Activated gamma-delta T cell treated with anti-CD3 and anti-CD28 coated beads, Interleukin-2, amount 50 U/mL, for 16 hours (primary cell): ENCODE results near the gene ING2.

Source experiments
- DNase-seq: peaks from one replicate; pipeline ENCODE4 v3.0.0-alpha.2; 2020; ENCODE audit warnings: low read depth

The ING2 gene

GRCh38 chr4:183499801-183500200 lies 5.1 kb upstream of the ING2 start:
- no peak for DNase-seq

DNA sequence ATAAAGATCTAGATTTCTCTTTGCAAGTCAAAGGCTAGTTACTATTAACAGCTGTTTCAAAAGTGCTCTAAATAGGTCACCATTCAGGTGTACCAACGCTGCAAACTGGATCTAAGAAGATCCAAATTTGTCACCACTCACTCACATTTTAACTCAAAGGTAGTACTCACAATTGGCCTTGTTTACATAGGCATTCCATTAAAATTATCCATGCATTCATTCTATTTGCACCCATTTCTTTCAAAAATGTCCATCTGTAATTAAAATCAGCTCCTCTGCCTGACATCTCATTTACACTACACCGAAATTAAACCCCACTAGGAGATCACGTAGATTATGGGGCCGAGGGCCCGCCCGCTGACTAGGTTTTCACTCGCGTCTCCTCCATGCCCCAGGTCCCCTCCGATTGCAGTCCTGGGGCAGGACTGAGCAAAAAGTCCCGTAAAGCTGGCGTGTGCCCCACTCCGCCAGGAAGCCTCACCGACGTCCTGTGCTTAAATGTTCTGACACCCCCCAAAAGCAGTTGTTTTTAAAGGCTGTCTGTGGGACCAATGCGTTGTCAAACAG lies 1.3 kb upstream of the ING2 start:
- DNase-seq: no peak

DNA sequence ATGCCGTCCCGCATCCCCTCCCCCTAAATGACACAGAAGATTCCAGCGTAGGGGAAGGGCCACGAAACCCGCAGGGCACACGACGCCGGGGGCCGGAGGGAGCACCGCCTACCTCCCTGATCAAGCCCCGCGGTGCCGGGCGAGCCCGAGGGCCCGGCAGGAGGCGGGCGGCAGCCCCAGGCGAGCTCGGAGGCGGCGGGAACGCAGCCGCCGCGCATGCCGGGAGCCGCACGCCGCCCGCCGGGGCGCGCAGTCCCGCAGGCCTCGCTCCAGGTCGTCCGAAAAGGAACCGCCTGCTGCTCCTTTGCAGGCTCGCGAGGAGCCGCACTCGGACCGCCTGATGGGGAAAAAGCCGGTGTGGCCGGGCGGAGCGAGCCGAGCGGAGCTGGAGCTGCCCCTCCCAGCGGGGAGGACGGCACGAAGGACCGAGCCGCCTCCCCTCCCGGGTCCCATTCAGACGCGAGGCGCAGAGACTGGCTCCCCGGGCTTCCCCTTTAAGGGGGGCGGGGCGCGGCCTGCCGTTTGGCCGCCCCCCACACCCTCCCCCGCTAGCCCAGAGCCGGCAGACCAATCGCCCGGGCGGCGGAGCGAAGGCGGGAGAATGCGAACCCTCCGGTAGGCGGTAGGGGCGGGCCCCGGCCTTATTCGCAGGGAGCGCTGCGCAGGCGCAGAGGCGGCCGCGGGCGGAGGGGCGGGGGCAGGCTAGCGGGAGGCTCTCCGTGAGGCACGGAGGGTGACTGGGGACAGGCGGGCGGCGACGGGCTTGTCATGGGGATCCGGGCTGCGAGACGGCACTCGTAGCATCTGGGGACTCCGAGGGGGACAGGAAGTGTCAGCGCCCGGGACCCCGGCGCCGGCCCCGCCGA lies 561 bp upstream of the ING2 start:
- DNase-seq: peak; percentile 99

DNA sequence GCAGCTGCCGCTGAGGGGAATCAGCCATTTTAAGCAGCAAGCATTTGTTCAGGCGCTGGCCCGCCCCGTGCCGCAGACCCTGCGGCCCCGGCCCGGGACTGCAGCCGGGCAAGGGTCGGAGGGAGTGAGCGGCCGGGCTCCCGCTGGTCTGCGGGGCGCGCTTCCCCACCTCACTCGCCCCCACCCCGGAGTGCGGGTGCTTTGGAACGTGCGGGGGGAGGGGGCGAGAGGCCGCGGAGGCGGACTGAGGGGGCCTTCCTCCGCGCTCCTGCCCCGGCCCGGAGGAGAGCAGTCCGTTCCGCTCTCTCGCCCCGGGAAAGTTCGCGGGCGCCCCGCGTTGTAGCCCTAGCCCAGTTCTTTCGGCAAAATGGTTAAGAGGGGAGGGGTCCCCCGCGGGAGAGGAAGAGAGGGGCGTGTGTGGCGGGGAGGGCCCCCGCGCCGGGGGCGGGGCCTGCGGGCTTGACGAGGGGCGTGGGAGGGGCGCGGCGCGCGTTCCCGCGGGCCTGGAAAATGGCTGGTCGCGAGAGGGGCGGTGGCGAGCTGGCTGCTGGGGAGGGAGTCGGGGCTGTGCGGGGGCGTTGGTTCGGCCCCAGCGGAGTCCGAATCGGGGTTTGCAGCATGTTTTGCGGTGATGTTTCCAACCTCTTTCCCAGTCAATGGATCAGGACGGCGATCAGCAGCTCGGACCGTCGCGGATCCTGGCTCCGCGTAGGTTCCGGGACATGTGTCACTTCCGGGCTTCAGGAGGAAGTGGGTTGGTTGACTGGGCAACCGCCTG lies 942 bp downstream of the ING2 start:
- peak; percentile 78 for DNase-seq

- no peak for DNase-seq
These were observed 1.5 kb downstream of the ING2 start for GRCh38 chr4:183506389-183506735.

DNA sequence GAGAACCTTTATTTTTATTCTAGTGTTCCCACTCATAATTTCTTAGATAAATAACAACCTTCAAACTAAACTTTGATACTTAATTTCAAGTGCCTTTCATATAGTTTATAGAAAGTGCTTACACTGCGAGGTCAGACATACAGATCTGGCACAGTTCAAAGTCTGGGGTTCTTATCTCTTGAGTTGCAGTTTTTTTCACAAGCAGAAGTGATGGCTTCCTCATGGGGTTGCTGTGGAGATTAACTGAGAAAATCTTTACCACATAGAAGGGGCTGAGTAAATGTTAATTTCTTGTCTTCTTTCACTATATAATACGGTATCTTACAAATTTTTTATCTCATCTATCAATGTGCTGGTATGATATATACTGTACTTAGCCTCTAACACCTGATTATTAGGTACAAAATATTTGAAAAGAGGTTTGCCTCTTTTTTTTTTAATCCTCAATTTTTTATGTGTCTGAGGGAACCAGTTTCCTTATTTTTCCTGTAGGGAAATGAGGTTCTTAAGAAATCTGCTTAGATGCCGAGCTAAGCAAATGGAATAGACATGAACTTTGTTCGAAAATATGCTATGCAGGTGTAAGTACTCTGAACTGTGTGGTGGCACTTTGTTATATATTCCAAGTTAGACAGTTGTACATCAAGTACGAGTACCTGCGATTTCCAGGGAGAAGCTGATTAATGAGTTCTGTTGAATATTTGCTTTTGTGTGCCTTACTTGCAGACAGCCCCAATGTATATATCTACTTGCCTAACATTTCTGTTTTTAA lies 3.3 kb downstream of the ING2 start:
- no peak for DNase-seq

- no peak for DNase-seq
These were observed 4.0 kb downstream of the ING2 start for GRCh38 chr4:183508697-183509335.

GRCh38 chr4:183515411-183515810 lies 10.6 kb downstream of the ING2 start:
- no peak for DNase-seq

DNA sequence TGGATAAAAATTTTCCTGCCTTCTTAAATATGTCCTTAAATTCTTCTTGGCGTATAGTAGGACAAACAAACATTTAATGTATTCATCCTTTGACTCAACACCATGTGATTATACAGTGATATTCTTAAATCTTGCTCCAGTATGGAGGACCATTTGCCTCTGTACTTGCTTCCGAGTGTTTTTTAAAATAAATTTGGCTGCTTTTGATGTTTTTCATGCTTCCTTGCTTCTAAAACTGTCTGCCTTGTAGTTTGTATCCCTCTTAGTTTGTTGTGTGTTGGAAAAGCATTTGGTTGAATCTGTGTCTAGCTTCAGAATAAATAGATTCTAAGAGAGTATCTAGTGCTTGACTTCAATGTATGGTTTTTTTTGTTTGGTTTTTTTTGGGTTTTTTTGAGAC lies 12.3 kb downstream of the ING2 start:
- no peak for DNase-seq

GRCh38 chr4:183517781-183518180 lies 12.9 kb downstream of the ING2 start:
- DNase-seq: no peak

DNA sequence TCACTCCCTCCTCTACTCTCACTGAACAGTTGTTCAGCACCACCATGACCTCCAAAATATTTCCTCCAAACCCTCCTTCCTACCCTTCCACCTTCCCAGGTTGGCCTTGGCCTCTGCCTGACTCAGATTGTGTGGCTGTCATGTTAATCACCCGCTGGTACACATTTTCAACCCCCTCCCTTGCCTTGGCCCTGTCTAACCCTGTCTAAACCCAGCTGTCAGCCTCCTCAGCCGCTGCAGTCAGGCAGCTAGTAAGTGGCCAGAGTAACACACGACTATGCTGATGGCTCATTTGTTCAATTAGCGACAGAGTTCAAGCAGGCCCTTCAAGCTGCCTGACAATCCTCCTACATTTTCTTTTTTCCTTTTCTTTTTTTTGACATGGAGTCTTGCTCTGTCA lies 18.0 kb downstream of the ING2 start:
- no peak for DNase-seq

DNA sequence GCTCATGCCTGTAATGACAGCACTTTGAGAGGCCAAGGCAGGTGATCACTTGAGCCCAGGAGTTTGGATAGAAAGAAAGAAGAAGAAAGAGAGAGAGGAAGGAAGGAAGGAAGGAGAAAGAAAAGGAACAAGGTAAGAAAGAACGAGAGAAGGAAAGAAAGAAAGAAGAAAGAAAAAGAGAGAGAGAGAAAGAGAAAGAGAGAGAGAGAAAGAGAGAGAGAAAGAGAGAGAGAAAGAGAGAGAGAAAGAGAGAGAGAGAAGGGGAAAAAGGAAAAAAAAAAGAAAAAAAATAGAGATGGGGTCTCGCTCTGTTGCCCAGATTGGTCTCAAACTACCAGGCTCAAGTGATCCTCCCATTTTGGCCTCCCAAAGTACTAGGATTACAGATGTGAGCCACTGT lies 22.5 kb downstream of the ING2 start:
- DNase-seq: no peak

- DNase-seq: no peak
These were observed 28.0 kb downstream of the ING2 start for GRCh38 chr4:183532821-183533220.

- DNase-seq: no peak
These were observed 28.8 kb downstream of the ING2 start for GRCh38 chr4:183533698-183534097.

DNA sequence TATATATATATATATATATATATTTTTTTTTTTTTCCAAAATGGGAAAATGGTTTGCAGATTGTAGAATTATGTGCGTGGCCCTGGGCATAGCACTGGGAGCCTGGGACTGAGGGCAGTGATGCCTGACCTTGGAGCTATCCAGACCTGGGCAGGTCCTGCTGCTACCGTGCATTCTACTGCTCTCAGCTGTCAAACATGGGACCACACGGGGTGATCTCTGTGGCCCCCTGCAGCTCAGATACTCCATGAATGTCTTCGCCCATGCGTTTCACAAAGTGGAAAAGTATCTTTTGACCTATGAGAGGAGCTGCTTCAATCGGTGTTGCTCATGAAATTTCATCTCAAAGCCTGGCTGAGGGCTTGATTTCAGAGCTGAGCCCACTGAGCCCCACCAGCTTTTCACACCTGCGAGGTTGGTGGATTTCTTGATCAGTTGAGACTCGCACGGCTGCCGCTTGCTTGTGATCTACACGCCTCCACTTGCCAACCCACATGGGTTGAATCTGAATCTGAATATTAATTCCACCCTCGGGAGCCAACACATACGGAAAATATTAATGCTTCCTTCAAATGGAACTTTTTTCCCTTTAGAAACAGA lies 35.7 kb downstream of the ING2 start:
- no peak for DNase-seq

DNA sequence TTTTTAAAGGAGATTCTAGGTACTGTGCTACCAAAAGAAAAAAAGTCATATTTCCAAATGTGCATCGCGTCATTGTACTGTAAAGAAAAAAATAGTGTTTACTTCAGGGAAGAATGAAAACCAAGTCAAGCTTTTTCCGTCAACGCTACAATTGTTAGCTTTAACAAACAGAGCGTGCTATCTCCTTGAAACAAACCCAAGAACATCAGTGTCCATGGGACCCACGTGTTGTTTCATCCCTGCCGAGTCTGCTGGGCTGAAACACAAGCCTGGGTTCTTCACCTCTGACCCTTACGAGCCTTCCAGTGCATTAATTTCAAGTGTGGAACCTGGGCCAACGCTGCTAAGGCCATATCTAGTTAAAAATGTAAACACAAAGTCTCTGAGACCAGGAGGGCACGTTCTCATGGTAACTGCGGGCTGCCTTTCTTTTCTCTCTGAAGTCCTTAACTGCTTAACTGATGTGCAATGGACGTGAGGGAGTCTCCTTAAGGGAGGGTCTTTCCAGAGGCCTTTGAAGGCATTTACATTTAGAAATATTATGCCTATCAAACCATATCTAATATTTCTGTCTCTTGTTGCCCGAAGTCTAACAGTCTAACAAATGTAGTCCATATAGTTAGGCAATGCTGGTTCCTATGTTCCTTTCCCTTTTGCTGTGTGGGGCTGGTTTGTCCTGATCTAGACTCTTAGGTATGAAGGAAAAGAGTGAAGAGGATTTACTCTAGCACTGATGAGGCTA lies 36.3 kb downstream of the ING2 start:
- DNase-seq: no peak

- no peak for DNase-seq
These were observed 36.8 kb downstream of the ING2 start for GRCh38 chr4:183541752-183542040.

DNA sequence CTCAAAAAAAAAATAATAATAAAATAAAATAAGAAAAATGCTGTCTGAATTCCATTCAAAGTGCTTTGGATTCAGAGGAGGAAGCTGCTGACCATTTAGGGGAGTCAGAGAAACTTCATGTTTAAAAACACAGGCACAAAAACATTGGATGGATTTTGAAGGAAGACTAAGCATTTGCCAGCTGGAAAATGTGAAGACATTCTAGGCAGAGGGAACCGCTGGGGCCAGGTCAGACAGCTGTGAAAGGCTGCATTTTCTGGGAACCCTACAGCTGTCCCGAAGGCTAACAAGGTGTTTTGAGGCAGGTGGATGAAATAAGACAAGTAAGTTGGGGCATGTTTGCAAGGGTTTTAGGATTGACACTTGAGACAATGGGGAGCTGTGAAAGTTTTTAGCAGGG lies 38.6 kb downstream of the ING2 start:
- no peak for DNase-seq

GRCh38 chr4:183544109-183544508 lies 39.3 kb downstream of the ING2 start:
- DNase-seq: no peak

GRCh38 chr4:183546376-183546775 lies 41.5 kb downstream of the ING2 start:
- DNase-seq: no peak

DNA sequence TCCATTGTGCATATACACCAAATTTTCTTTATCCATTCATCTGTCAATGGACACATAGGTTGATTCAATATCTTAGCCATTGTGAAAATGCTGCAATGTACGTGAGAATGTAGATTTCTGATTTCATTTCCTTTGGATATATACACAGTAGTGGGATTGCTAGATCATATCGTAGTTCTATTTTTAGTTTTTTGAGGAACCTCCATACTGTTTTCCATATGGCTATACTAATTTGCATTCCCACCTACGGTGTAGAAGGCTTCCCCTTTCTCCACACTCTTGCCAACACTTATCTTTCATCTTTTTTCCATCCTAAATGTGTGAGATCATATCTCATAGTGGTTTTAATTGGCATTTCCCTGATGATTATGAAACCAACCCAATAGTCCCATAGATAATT lies 43.4 kb downstream of the ING2 start:
- no peak for DNase-seq
